ENCODE data around the gene CEL.

- TF ChIP-seq CTCF (conservative IDR thresholded peaks at IDR 0.05; ENCODE audit: low read length) (no peak), EZH2phosphoT487 (IDR thresholded peaks at IDR 0.05; ENCODE audit: borderline replicate concordance, low read depth, low read length) (no peak)
Observed at GRCh38 chr9:133087429-133088145, 25.8 kb downstream of the CEL start.
